Activated CD4-positive, alpha-beta T cell treated with anti-CD3 and anti-CD28 coated beads for 24 hours (primary cell): ENCODE results near the gene LSM10.

Experiments
- DNase-seq, 2 donors: peaks; one replicate each; pipeline ENCODE4 v3.0.0-alpha.2; 2020; ENCODE audit warnings: low read depth in 2 of 2

The LSM10 gene

GRCh38 chr1:36351227-36351977 is 46.3 kb downstream of the LSM10 start:
- no peak for DNase-seq

DNA sequence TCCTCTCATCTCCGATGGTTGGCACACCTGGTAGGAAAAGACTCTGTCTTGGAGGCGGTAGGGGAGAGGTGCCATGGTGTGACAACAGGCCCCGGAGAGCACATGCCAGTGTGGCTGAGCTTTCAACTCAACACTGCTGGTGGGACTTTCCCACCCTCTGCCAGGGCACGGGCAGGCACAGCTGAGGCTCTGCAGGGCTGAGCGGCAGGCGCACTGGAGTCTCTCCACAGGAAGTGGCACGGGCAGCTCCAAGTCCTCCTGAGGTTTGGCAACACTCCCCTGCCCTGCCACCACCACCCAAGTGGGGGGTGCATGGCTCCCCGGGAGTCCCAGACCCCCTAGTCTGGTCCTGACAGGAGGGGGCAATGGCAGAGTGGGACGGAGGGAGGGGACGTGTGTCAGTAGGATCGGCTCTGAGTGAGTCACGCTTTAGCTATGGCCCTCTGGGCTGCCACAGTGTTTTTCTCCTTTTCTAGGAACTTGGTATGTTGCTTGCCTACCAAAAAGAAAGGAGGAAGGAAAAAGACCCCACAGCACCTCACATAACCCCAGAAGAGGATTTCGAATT is 47.0 kb downstream of the LSM10 start:
- no peak for DNase-seq

- DNase-seq = no peak
Observed at GRCh38 chr1:36349839-36350238, 47.9 kb downstream of the LSM10 start.

DNA sequence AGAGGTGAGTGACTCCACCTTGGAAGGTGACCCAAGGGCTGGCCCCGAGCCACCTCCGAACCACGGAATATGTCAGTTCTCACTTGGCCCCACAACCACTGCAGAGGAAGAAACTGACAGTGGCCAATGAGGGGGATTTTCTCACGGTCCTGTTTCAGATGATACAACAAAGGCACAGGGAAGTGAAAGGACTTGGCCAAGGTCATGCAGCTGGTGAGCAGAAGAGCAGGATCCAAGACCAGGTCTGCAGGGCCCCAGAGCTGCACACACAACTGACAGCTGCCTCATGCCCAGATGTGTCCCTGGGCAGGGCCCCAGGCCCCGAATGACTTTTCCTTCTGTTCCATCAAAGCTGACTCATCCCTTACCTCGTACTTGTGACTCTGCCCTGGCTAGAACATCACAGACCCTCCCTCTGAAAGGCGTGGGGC is 48.5 kb downstream of the LSM10 start:
- no peak for DNase-seq

DNA sequence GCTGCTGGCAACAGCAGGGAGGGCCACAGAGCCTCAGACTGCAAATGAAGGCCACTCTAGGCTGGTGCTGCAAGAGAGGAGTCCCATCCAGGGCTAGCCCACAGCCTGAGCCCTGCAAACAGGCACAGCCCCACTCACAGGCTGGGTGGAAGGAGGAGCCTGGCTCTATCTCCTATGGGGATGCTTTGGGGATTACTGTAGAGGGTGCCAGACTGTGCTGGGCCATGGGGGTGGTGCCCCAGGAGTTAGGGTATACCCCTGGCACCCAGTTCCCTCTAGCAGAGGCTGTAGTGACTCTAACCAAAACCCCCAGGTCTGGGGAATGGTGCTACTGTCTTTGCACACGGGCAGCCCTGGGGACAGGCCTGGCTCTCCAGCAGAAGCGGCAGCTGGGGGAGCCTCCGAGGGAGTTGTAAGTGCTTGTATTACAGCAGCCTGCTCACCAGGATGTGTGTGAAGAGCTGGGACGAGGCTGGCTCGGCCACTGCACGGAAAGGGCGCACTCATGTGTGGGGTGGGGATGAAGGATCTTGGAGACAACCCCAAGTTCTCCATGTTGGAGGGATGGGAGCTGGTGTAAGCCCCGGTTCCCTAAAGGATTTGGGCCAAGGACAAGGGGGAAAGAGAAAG is 50.9 kb downstream of the LSM10 start:
- no peak for DNase-seq

- no peak for DNase-seq
Observed at GRCh38 chr1:36345353-36345752, 52.4 kb downstream of the LSM10 start.

DNA sequence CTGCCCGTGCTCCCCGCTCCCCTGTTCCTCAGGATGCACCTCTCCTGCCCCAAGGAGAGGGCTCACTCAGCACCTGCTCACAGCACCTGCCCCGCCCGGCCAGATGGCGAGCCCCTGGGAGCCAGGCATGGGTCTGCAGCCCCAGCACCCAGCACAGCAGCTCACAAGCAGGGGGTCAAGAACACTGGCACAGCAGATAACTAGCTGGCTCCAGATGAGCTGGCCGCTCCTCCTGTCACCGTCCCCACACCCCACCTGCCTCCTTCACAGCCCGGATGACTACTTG is 53.4 kb downstream of the LSM10 start:
- DNase-seq = no peak

DNA sequence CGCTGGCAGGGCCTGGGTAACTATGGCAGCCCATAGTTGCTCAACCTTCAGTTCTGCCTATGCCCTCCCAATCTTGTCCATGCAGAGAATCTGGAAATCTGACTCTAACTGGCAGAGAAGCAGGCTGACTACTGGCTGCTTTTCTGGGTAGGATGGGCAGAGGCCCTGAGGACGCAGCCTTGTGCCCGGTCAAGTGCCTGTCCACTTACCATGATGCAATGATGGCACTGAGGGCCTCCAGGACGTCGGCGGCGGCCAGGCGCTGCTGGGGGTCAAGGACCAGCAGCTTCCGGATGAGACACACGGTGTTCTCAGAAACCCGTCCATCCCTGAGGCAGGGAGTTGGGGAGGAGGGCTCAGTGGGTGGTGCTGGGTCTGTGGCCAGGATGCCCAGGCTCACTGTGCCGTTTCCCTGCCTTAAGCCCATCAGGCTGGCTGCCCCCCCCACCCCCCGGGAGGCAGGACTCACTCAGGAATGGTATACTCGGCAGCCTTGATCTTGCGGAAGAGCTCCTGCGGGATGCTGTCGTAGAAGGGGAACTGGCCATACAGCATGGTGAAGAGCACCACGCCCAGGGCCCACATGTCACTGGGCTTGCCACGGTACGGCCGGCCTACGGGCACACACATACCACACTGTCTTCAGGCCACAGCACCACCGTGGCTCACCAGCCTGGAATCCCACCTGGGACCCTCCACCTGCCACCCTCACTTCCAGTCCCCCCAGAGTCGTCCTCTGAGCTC is 53.9 kb downstream of the LSM10 start:
- no peak for DNase-seq
